ENCODE measurements around the gene SRSF1. TPM values are rescaled to one million over a fixed set of nuclear protein-coding genes. Genes with fewer than 3 reads are reported as not detected.
"Not testable (repeated sequence)": the region's sequence is repeated elsewhere in the genome, so short reads cannot be mapped to it uniquely, and the experiment has no call there.

SRSF1 gene
- total RNA-seq, 4 donors from 2014 or later, result 136 to 185 (median 156) TPM

GRCh38 chr17:58047376-58048150 is 40.5 kb upstream of the SRSF1 start:
- Histone ChIP-seq H3K36me3 (no peaks in the 10 kb centered on the region), H3K4me1 (no peaks in the 10 kb centered on the region), H3K4me3 (no peak overlapping the region), H3K27ac (replicated peaks in 1 of 4) (no peak overlapping the region), H3K27me3 (peaks cover 0 to 4% (median 0%) of the 10 kb centered on the region in 4 donors), H3K9me3 (no peaks in the 10 kb centered on the region)
- WGBS, result 80% methylated on average over 4 of the region's 4 CpGs
- no peak for DNase-seq (ENCODE audit: extremely low spot score)
- intact Hi-C loops (cut with DNase I), result no loop called here
- no peak for TF ChIP-seq EP300 (IDR thresholded peaks at IDR 0.05)
- no peak for TF ChIP-seq POLR2AphosphoS5 (IDR thresholded peaks at IDR 0.05)
- TF ChIP-seq CTCF (IDR thresholded peaks at IDR 0.05), result no peak
- TF ChIP-seq POLR2A (IDR thresholded peaks at IDR 0.05; ENCODE audit: low read depth), result no peak

- WGBS, result 67% methylated on average over 11 of the region's 18 CpGs
- TF ChIP-seq POLR2A (IDR thresholded peaks at IDR 0.05; ENCODE audit: low read depth), result no peak
- no peak for TF ChIP-seq POLR2AphosphoS5 (IDR thresholded peaks at IDR 0.05)
- no peak for TF ChIP-seq EP300 (IDR thresholded peaks at IDR 0.05)
- TF ChIP-seq CTCF (IDR thresholded peaks at IDR 0.05), result no peak
- H3K4me3 ChIP-seq, result no peak overlapping the region
- intact Hi-C loops (cut with DNase I), result no loop called here
- DNase-seq (ENCODE audit: extremely low spot score), result no peak
- no peaks in the 10 kb centered on the region for H3K4me1 ChIP-seq
- H3K27me3 ChIP-seq, result peaks cover 0 to 11% (median 0%) of the 10 kb centered on the region in 4 donors
- H3K36me3 ChIP-seq, result no peaks in the 10 kb centered on the region
- H3K27ac ChIP-seq (replicated peaks in 1 of 4), result no peak overlapping the region
- H3K9me3 ChIP-seq, result no peaks in the 10 kb centered on the region
Measured at GRCh38 chr17:58046239-58047094, 39.4 kb upstream of the SRSF1 start.

GRCh38 chr17:58044256-58044655 is 37.2 kb upstream of the SRSF1 start:
- H3K27me3 ChIP-seq, result peaks cover 0 to 11% (median 0%) of the 10 kb centered on the region in 4 donors
- H3K4me3 ChIP-seq; H3K9me3 ChIP-seq; intact Hi-C loops (cut with DNase I); DNase-seq (ENCODE audit: extremely low spot score); H3K36me3 ChIP-seq; H3K27ac ChIP-seq (replicated peaks in 1 of 4); H3K4me1 ChIP-seq: not testable (repeated sequence)
- WGBS, result 90% methylated on average over 6 of the region's 6 CpGs

- 86% methylated on average over 5 of the region's 5 CpGs for WGBS
- no peaks in the 10 kb centered on the region for H3K9me3 ChIP-seq
Measured at GRCh38 chr17:58043221-58044181, 36.5 kb upstream of the SRSF1 start.

More at GRCh38 chr17:58043221-58044181, 36.5 kb upstream of the SRSF1 start:
- H3K4me3 ChIP-seq, result no peak overlapping the region
- H3K36me3 ChIP-seq, result no peaks in the 10 kb centered on the region
- no peak for TF ChIP-seq CTCF (IDR thresholded peaks at IDR 0.05)
- TF ChIP-seq EP300 (IDR thresholded peaks at IDR 0.05), result no peak
- TF ChIP-seq POLR2AphosphoS5 (IDR thresholded peaks at IDR 0.05), result no peak
- no peak for TF ChIP-seq POLR2A (IDR thresholded peaks at IDR 0.05; ENCODE audit: low read depth)
- peaks cover 0 to 7% (median 0%) of the 10 kb centered on the region in 4 donors for H3K27me3 ChIP-seq
- intact Hi-C loops (cut with DNase I), result no loop called here
- no peak for DNase-seq (ENCODE audit: extremely low spot score)
- no peak overlapping the region for H3K27ac ChIP-seq (replicated peaks in 1 of 4)
- no peaks in the 10 kb centered on the region for H3K4me1 ChIP-seq

Measured in esophagus muscularis mucosa (tissue), 4 donors.